Measurements from ENCODE around the gene TCF23.

Gene TCF23

GRCh38 chr2:27128668-27129571 lies 19.9 kb upstream of the TCF23 start:
- no peak for DNase-seq

GRCh38 chr2:27130396-27130795 lies 18.4 kb upstream of the TCF23 start:
- no peak for DNase-seq

GRCh38 chr2:27131429-27131828 lies 17.4 kb upstream of the TCF23 start:
- DNase-seq: no peak

GRCh38 chr2:27133195-27133875 lies 15.5 kb upstream of the TCF23 start:
- no peak for DNase-seq

GRCh38 chr2:27133905-27134780 lies 14.7 kb upstream of the TCF23 start, which contains the start of gene PREB:
TSS of gene PREB (minus strand) at chr2:27134636. CDS start at chr2:27134421, 215 bp downstream.
- peak; percentile 90 for DNase-seq

- no peak for DNase-seq
Measured at GRCh38 chr2:27134781-27135477, 13.9 kb upstream of the TCF23 start.

GRCh38 chr2:27135478-27135955 lies 13.3 kb upstream of the TCF23 start:
- DNase-seq: no peak

GRCh38 chr2:27136751-27137150 lies 12.1 kb upstream of the TCF23 start:
- DNase-seq: no peak

- no peak for DNase-seq
Measured at GRCh38 chr2:27137322-27137935, 11.4 kb upstream of the TCF23 start.

- no peak for DNase-seq
Measured at GRCh38 chr2:27138111-27138510, 10.7 kb upstream of the TCF23 start.

- no peak for DNase-seq
Measured at GRCh38 chr2:27139310-27139709, 9.5 kb upstream of the TCF23 start, which contains the start of gene PRR30. TSS of gene PRR30 (minus strand) at chr2:27139410. CDS start at chr2:27138329, 1,081 bp downstream.

GRCh38 chr2:27143285-27143684 lies 5.5 kb upstream of the TCF23 start:
- no peak for DNase-seq

- DNase-seq: no peak
Measured at GRCh38 chr2:27145682-27146081, 3.1 kb upstream of the TCF23 start.

- DNase-seq: no peak
Measured at GRCh38 chr2:27147935-27148334, 869 bp upstream of the TCF23 start.

- DNase-seq: no peak
Measured at GRCh38 chr2:27149570-27150405, 984 bp downstream of the TCF23 start.

GRCh38 chr2:27150639-27151230 lies 1.9 kb downstream of the TCF23 start:
- no peak for DNase-seq

- no peak for DNase-seq
Measured at GRCh38 chr2:27152102-27152795, 3.4 kb downstream of the TCF23 start.

- no peak for DNase-seq
Measured at GRCh38 chr2:27152796-27153464, 4.1 kb downstream of the TCF23 start.

GRCh38 chr2:27154488-27154887 lies 5.7 kb downstream of the TCF23 start:
- no peak for DNase-seq

All from NCI-H226 (cell line).